ENCODE measurements around the gene PHF21A.

The PHF21A gene

GRCh38 chr11:46108751-46109150, 12.5 kb downstream of the PHF21A start:
- TF ChIP-seq SP1 (IDR thresholded peaks at IDR 0.05), result no peak
- TF ChIP-seq CTBP1 (IDR thresholded peaks at IDR 0.05; ENCODE audit: borderline replicate concordance), result no peak
- no peak for TF ChIP-seq FOXA1 (IDR thresholded peaks at IDR 0.05)
- TF ChIP-seq ARNT (IDR thresholded peaks at IDR 0.05), result no peak
- TF ChIP-seq NFRKB (IDR thresholded peaks at IDR 0.05), result no peak
- no peak for TF ChIP-seq HDGF (IDR thresholded peaks at IDR 0.05; ENCODE audit: borderline replicate concordance)
- TF ChIP-seq ELF4 (IDR thresholded peaks at IDR 0.05), result no peak
- ChIA-PET CTCF (no interaction called here), POLR2A (interaction anchor here (2.1 kb wide), 1 partner anchor 134 kb away, joined by 6 read pairs; no protein-coding TSS in a partner anchor)
- DNase-seq (ENCODE audit: extremely low spot score), result no peak

GRCh38 chr11:46107780-46108179, 13.5 kb downstream of the PHF21A start:
- ChIA-PET CTCF (no interaction called here), POLR2A (no interaction called here)
- TF ChIP-seq PKNOX1 (IDR thresholded peaks at IDR 0.05) (no peak), SP1 (IDR thresholded peaks at IDR 0.05) (no peak), FOXM1 (IDR thresholded peaks at IDR 0.05; ENCODE audit: borderline replicate concordance) (no peak), ZNF384 (IDR thresholded peaks at IDR 0.05) (no peak), TARDBP (IDR thresholded peaks at IDR 0.05) (no peak), HDGF (IDR thresholded peaks at IDR 0.05; ENCODE audit: borderline replicate concordance) (no peak), ARNT (IDR thresholded peaks at IDR 0.05) (no peak), L3MBTL2 (conservative IDR thresholded peaks at IDR 0.05) (no peak), NFRKB (IDR thresholded peaks at IDR 0.05) (no peak), BHLHE40 (IDR thresholded peaks at IDR 0.05; ENCODE audit: borderline replicate concordance) (no peak), FOXK2 (IDR thresholded peaks at IDR 0.05) (no peak), CTBP1 (IDR thresholded peaks at IDR 0.05; ENCODE audit: borderline replicate concordance) (no peak), LEF1 (IDR thresholded peaks at IDR 0.05; ENCODE audit: borderline replicate concordance) (no peak), SUZ12 (IDR thresholded peaks at IDR 0.05) (no peak)
- no peak for DNase-seq (ENCODE audit: extremely low spot score)

GRCh38 chr11:46107408-46107718, 13.9 kb downstream of the PHF21A start:
- POLR2A ChIA-PET, result no interaction called here
- DNase-seq (ENCODE audit: extremely low spot score), result no peak
- CTCF ChIA-PET, result no interaction called here
- TF ChIP-seq BHLHE40 (IDR thresholded peaks at IDR 0.05; ENCODE audit: borderline replicate concordance) (no peak), ZNF384 (IDR thresholded peaks at IDR 0.05) (no peak), L3MBTL2 (conservative IDR thresholded peaks at IDR 0.05) (no peak), LEF1 (IDR thresholded peaks at IDR 0.05; ENCODE audit: borderline replicate concordance) (no peak), NFRKB (IDR thresholded peaks at IDR 0.05) (no peak), SP1 (IDR thresholded peaks at IDR 0.05) (no peak), FOXA1 (IDR thresholded peaks at IDR 0.05) (no peak), TARDBP (IDR thresholded peaks at IDR 0.05) (no peak), ARNT (IDR thresholded peaks at IDR 0.05) (no peak), FOXM1 (IDR thresholded peaks at IDR 0.05; ENCODE audit: borderline replicate concordance) (no peak)

GRCh38 chr11:46106530-46107407, 14.5 kb downstream of the PHF21A start:
- peak; percentile 34 for DNase-seq (ENCODE audit: extremely low spot score)
- CTCF ChIA-PET, result no interaction called here
- no peak for TF ChIP-seq ARNT (IDR thresholded peaks at IDR 0.05)
- no peak for TF ChIP-seq L3MBTL2 (conservative IDR thresholded peaks at IDR 0.05)
- no peak for TF ChIP-seq CTBP1 (IDR thresholded peaks at IDR 0.05; ENCODE audit: borderline replicate concordance)
- no peak for TF ChIP-seq FOXM1 (IDR thresholded peaks at IDR 0.05; ENCODE audit: borderline replicate concordance)
- no peak for TF ChIP-seq HDGF (IDR thresholded peaks at IDR 0.05; ENCODE audit: borderline replicate concordance)
- no peak for TF ChIP-seq ZNF384 (IDR thresholded peaks at IDR 0.05)
- TF ChIP-seq FOXK2 (IDR thresholded peaks at IDR 0.05), result no peak
- TF ChIP-seq NFRKB (IDR thresholded peaks at IDR 0.05), result no peak
- no peak for TF ChIP-seq LEF1 (IDR thresholded peaks at IDR 0.05; ENCODE audit: borderline replicate concordance)
- no peak for TF ChIP-seq BHLHE40 (IDR thresholded peaks at IDR 0.05; ENCODE audit: borderline replicate concordance)
- TF ChIP-seq ELF4 (IDR thresholded peaks at IDR 0.05), result no peak
- TF ChIP-seq FOXA1 (IDR thresholded peaks at IDR 0.05), result no peak
- no peak for TF ChIP-seq PKNOX1 (IDR thresholded peaks at IDR 0.05)
- TF ChIP-seq SP1 (IDR thresholded peaks at IDR 0.05), result no peak
- no peak for TF ChIP-seq TARDBP (IDR thresholded peaks at IDR 0.05)
- POLR2A ChIA-PET, result interaction anchor here (1.2 kb wide), 1 partner anchor 136 kb away, joined by 4 read pairs; no protein-coding TSS in a partner anchor

- POLR2A ChIA-PET, result interaction anchor here (1.2 to 2.1 kb wide), 3 partner anchors 8 to 137 kb away, joined by 4 to 11 read pairs (median 5); partner anchors contain the start of gene PHF21A
- CTCF ChIA-PET, result no interaction called here
- DNase-seq (ENCODE audit: extremely low spot score), result no peak
- TF ChIP-seq SUZ12 (IDR thresholded peaks at IDR 0.05), result no peak
- no peak for TF ChIP-seq FOXA1 (IDR thresholded peaks at IDR 0.05)
- TF ChIP-seq PKNOX1 (IDR thresholded peaks at IDR 0.05), result no peak
- TF ChIP-seq FOXM1 (IDR thresholded peaks at IDR 0.05; ENCODE audit: borderline replicate concordance), result no peak
- no peak for TF ChIP-seq FOXK2 (IDR thresholded peaks at IDR 0.05)
- no peak for TF ChIP-seq ARNT (IDR thresholded peaks at IDR 0.05)
- TF ChIP-seq ELF4 (IDR thresholded peaks at IDR 0.05), result no peak
- TF ChIP-seq LEF1 (IDR thresholded peaks at IDR 0.05; ENCODE audit: borderline replicate concordance), result no peak
- no peak for TF ChIP-seq L3MBTL2 (conservative IDR thresholded peaks at IDR 0.05)
- no peak for TF ChIP-seq CTBP1 (IDR thresholded peaks at IDR 0.05; ENCODE audit: borderline replicate concordance)
- TF ChIP-seq BHLHE40 (IDR thresholded peaks at IDR 0.05; ENCODE audit: borderline replicate concordance), result no peak
- TF ChIP-seq NFRKB (IDR thresholded peaks at IDR 0.05), result no peak
- TF ChIP-seq SP1 (IDR thresholded peaks at IDR 0.05), result no peak
- TF ChIP-seq HDGF (IDR thresholded peaks at IDR 0.05; ENCODE audit: borderline replicate concordance), result no peak
- no peak for TF ChIP-seq TARDBP (IDR thresholded peaks at IDR 0.05)
- TF ChIP-seq ZNF384 (IDR thresholded peaks at IDR 0.05), result no peak
Measured at GRCh38 chr11:46105926-46106325, 15.3 kb downstream of the PHF21A start.
